Posterior vena cava (tissue), 2 donors: ENCODE measurements around the gene CAPN11. TPM values are rescaled to one million over a fixed set of nuclear protein-coding genes. Genes with fewer than 3 reads are reported as not detected.
"Not testable (repeated sequence)": the region's sequence is repeated elsewhere in the genome, so short reads cannot be mapped to it uniquely, and the experiment has no call there.

Experiments used
- DNase-seq: peaks from one replicate; pipeline ENCODE4 v3.0.0-alpha.2; 2020; ENCODE audit warnings: low spot score
- intact Hi-C, 2 donors: fragments of 100-400 bp; cut with DNase I; formaldehyde crosslinking; loops; one replicate each; pipeline versions ENCODE4 v1.14.1 to v1.14.2; 2022 to 2023
- total RNA-seq, 2 donors: library from RNA; stranded (reverse); fragmentation: NEBNext Ultra II Directional; extraction: Animal tissue kit (Norgen Biotek cat#: 25700); gene quantifications; one replicate each; pipeline ENCODE4 v1.2.1, GENCODE V29; 2021
- donor health status: DM: yes; HTN: yes; CAD: no.
- donor health status: DM: yes; HTN: yes; CAD: no.

Gene CAPN11
- total RNA-seq, 2 donors from 2014 or later = 0.24 to 1.5 TPM

- peak; percentile 57 for DNase-seq
- intact Hi-C loops = loop anchor here in 1 of 2 donors (10.0 kb wide), 1 partner anchor 169 kb away; the partner anchor contains the start of gene SPATS1
Measured at GRCh38 chr6:44176130-44176761, 17.6 kb downstream of the CAPN11 start.

GRCh38 chr6:44176762-44177509 is 18.3 kb downstream of the CAPN11 start:
- peak; percentile 68 for DNase-seq
- intact Hi-C loops = loop anchor here in 1 of 2 donors (10.0 kb wide), 1 partner anchor 168 kb away; the partner anchor contains the start of gene SPATS1

- peak; percentile 94 for DNase-seq
Measured at GRCh38 chr6:44177691-44178423, 19.2 kb downstream of the CAPN11 start.

DNA sequence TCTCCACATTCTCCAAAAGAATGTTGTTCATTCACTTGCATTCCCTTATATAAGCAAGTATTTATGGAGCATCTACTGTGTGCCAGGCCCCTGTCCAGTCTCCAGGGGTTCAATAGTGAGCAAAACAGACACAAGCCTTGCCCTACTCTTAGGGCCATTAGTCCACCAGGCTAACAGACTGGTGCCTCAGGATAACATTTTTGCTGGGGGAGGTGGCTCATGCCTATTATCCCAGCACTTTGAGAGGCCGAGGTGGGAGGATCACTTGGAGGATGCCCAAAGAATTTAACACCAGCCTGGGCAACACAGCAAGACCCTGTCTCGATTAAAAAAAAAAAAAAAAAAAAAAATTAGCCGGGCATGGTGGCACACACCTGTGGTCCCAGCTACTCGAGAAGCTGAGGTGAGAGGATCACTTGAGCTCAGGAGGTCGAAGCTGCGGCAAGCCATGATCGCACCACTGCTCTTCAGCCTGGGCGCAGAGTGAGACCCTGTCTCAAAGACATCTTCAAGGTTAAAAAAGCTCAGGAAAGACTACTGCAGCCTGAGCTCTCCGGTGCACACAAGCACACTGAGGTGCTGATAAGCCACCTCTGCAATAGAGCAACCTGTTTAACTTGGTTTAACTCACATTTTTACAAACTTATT is 19.9 kb downstream of the CAPN11 start:
- intact Hi-C loops = loop anchor here in 1 of 2 donors (10.0 kb wide), 1 partner anchor 166 kb away; the partner anchor contains the start of gene SPATS1
- DNase-seq = peak; percentile 57

More at GRCh38 chr6:44177691-44178423, 19.2 kb downstream of the CAPN11 start:
- intact Hi-C loops = loop anchor here in 1 of 2 donors (10.0 kb wide), 1 partner anchor 167 kb away; the partner anchor contains the start of gene SPATS1

GRCh38 chr6:44179072-44179536 is 20.5 kb downstream of the CAPN11 start:
- intact Hi-C loops = loop anchor here in 1 of 2 donors (10.0 kb wide), 1 partner anchor 166 kb away; the partner anchor contains the start of gene SPATS1

DNA sequence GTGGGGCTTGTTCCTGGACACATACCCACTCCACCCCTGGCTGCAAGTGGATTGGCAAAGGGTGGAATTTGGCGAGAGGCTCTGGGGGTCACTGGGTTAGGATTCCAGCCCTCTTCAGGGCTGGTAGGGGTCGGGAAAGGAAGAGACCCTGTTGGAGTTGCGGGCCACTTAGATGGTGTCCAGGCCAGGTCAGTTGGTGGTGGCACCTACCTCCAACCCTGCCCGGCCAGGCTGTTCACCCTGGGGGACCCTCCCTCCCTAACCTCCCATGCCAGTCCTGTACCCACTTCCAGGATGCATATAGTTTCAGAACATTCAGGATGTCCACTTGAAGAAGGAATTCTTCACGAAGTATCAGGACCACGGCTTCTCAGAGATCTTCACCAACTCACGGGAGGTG is 21.0 kb downstream of the CAPN11 start:
- intact Hi-C loops = loop anchor here in 1 of 2 donors (10.0 kb wide), 1 partner anchor 165 kb away; the partner anchor contains the start of gene SPATS1
- DNase-seq = peak; percentile 66

More at GRCh38 chr6:44179072-44179536, 20.5 kb downstream of the CAPN11 start:
- DNase-seq = no peak

DNA sequence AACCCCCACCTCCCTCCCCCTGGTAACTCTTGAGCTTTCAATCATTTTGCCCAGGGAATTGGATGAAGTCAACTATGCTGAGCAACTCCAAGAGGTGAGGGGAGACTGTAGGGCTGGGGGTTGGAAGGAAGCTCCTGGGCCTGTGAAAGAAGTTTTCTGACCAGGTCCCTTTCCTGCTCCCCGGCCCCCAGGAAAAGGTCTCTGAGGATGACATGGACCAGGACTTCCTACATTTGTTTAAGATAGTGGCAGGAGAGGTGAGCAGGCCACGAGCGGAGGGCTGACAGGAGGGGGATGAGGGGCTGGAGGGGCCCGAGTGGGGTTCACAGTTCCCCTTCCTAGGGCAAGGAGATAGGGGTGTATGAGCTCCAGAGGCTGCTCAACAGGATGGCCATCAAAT is 21.8 kb downstream of the CAPN11 start:
- intact Hi-C loops = no loop called here
- DNase-seq = no peak

- intact Hi-C loops = no loop called here
Measured at GRCh38 chr6:44180886-44181285, 22.3 kb downstream of the CAPN11 start.

DNA sequence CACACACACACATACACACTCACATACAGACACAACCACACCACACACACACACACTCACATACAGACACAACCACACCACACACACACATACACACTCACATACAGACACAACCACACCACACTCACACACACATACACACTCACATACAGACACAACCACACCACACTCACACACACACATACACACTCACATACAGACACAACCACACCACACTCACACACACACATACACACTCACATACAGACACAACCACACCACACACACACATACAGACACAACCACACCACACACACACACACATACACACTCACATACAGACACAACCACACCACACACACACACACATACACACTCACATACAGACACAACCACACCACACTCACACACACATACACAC is 23.2 kb downstream of the CAPN11 start:
- intact Hi-C loops, DNase-seq: not testable (repeated sequence)

More at GRCh38 chr6:44180886-44181285, 22.3 kb downstream of the CAPN11 start:
- DNase-seq = peak; percentile 62

DNA sequence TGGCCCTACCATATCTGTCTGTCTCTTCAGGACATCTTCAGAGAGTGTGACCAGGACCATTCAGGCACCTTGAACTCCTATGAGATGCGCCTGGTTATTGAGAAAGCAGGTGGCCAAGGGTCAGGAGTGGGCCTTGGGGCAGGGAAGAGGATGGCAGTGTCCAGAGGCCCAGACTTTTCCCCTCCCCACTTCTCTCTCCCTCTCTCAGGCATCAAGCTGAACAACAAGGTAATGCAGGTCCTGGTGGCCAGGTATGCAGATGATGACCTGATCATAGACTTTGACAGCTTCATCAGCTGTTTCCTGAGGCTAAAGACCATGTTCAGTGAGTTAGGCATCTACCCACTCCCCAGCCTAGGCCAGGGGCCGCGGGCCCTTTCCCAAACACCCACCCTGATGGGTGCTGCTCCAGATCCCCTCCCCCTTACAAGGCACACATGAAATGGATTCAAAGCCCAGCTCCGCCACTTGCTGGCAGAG is 24.3 kb downstream of the CAPN11 start:
- intact Hi-C loops = no loop called here
- DNase-seq = no peak

- DNase-seq = no peak
- intact Hi-C loops = no loop called here
Measured at GRCh38 chr6:44183783-44184182, 25.2 kb downstream of the CAPN11 start.

DNA sequence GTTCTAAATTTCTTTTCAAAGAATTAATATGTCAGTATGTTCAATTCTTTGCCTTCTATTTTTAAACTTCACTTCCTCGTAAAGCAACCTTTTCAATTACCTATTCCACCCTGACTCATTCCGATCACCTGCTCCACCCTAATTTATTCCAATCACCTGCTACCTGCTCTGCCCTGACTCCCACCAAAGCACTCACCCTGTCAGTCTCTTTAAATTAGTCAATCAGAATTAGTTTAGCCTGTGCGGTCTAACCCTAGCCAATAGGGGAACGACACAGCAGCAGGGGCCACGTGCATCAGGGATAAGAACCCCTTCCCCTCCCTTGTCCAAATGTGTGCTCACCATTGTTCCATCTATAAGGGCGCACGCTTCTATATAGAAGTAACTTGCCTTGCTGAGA is 26.7 kb downstream of the CAPN11 start:
- intact Hi-C loops, DNase-seq: not testable (repeated sequence)

GRCh38 chr6:44185953-44186634 is 27.5 kb downstream of the CAPN11 start:
- DNase-seq = no peak
- intact Hi-C loops = no loop called here

GRCh38 chr6:44186635-44187025 is 28.0 kb downstream of the CAPN11 start:
- intact Hi-C loops = no loop called here
- no peak for DNase-seq

GRCh38 chr6:44188819-44189218 is 30.2 kb downstream of the CAPN11 start:
- no peak for DNase-seq
- intact Hi-C loops = no loop called here

DNA sequence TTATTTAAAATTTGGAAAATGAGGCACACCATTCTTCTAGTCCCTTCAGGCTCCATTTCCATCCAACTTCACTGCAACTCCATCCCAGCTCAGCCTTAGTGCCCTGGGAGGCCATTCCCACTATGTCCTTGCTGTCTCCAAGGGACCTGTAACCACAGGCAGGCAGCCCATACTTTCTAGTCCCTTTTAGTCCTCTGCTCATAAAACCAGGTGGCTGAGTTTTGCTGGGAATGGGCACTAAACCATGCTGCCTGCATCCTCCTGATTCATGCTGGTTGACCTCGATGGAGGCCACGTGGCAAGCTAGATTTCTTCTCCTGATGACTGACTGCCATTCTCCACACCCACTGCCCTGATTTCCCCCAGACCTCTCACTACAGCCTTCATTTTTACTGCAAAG is 30.6 kb downstream of the CAPN11 start:
- intact Hi-C loops = no loop called here
- DNase-seq = no peak

DNA sequence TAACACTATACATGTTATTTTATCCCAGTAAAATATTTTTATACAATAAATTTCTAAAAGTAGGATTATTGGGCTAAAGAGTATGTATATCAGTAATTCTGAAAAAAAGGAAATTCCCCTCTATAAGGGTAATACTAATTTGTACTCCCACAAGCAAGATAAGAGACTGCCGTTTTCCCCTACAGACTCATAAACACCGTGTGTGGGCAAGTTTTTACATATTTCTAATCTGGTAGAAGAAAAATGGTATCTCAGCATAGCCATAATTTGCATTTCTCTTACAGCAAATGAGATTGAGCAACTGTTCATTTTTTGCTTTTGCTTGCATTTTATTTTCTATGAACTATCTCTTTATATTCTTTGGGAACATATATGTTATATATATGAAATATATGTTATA is 32.1 kb downstream of the CAPN11 start:
- DNase-seq = no peak
- intact Hi-C loops = no loop called here

DNA sequence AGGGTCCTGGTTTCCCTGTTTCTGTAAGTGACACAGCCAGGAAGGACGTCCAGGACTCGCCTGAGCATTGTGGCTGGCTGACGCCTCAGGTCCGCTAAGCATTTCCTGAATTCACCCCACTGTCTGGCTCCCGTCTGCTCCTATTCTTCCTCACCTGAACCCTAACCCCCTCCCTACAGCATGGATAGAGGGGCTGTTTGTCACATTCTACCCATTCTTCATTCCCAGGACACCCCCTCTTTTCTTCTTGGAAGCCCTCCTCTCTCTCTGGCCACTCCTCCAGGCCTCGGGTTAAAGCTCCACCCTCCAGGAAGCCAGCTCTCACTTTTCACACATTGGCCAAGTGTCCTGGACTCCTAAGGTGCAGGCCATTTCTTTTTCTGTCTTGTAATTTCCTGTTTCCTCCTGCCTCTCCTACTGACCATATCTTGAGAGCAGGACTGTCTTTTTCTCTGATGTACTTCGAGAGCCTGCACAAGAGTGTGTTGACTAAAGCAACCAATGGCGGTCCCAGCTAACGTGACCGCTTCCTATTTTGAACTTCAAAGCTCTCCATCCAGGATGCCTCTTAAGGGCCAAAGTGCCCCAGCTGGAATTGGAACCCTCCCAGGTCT is 33.9 kb downstream of the CAPN11 start:
- no peak for DNase-seq
- intact Hi-C loops = no loop called here
